HepG2 (cell line): Measurements from ENCODE around the gene ARHGDIA. TPM values are rescaled to one million over a fixed set of nuclear protein-coding genes. Genes with fewer than 3 reads are reported as not detected.

ENCODE experiments used
- HOXA7 ChIP-seq: sonication (generic); formaldehyde crosslinking; IDR thresholded peaks from 2 replicates; pipeline ENCODE4 v1.8.1; 2022; ENCODE audit warnings: mild to moderate bottlenecking, missing genetic modification reagents, moderate library complexity
- KMT2A ChIP-seq: sonication (generic); formaldehyde crosslinking; IDR thresholded peaks from 2 replicates; pipeline ENCODE4 v1.4.0; 2020; ENCODE audit warnings: missing genetic modification reagents
- MAF1 ChIP-seq: sonication (generic); formaldehyde crosslinking; IDR thresholded peaks from 2 replicates; pipeline ENCODE4 v1.5.0; 2020; ENCODE audit warnings: missing genetic modification reagents, borderline replicate concordance
- MED13 ChIP-seq: sonication (generic); formaldehyde crosslinking; IDR thresholded peaks from 2 replicates; pipeline ENCODE4 v1.5.0; 2020; ENCODE audit warnings: missing genetic modification reagents
- NRL ChIP-seq: sonication (generic); formaldehyde crosslinking; IDR thresholded peaks from 2 replicates; pipeline ENCODE4 v1.5.0; 2020; ENCODE audit warnings: missing genetic modification reagents, mild to moderate bottlenecking, moderate library complexity, borderline replicate concordance
- ONECUT2 ChIP-seq: sonication (generic); formaldehyde crosslinking; IDR thresholded peaks from 2 replicates; pipeline ENCODE4 v1.4.0; 2020; ENCODE audit warnings: missing genetic modification reagents
- PCBP2 ChIP-seq: fragments of 200-400 bp; formaldehyde crosslinking; optimal IDR thresholded peaks from 2 replicates; pipeline ENCODE3; 2018; ENCODE audit warnings: low read length, low read depth; ENCODE audit not compliant: poor library complexity, severe bottlenecking
- PTBP1 ChIP-seq: fragments of 200-400 bp; formaldehyde crosslinking; IDR thresholded peaks from 2 replicates; pipeline ENCODE4 v1.6.1; 2018; ENCODE audit warnings: low read length, low read depth; ENCODE audit not compliant: poor library complexity, severe bottlenecking
- RARG ChIP-seq: sonication (generic); formaldehyde crosslinking; IDR thresholded peaks from 2 replicates; pipeline ENCODE4 v1.4.0; 2020; ENCODE audit warnings: low read depth, mild to moderate bottlenecking, missing genetic modification reagents
- SALL1 ChIP-seq: sonication (generic); formaldehyde crosslinking; IDR thresholded peaks from 2 replicates; pipeline ENCODE4 v1.8.0; 2022; ENCODE audit warnings: mild to moderate bottlenecking, missing genetic modification reagents
- SMC3 ChIP-seq: IDR thresholded peaks from 2 replicates; pipeline ENCODE4 v1.6.1; 2011; ENCODE audit warnings: low read length, improper control_type of control experiment
- ZC3H13 ChIP-seq: sonication (generic); formaldehyde crosslinking; IDR thresholded peaks from 2 replicates; pipeline ENCODE4 v1.8.1; 2023; ENCODE audit warnings: mild to moderate bottlenecking, missing genetic modification reagents, moderate library complexity
- ZIK1 ChIP-seq: sonication (generic); formaldehyde crosslinking; IDR thresholded peaks from 2 replicates; pipeline ENCODE4 v1.5.0; 2020; ENCODE audit warnings: mild to moderate bottlenecking, low read depth, missing genetic modification reagents, borderline replicate concordance
- ZMAT3 ChIP-seq: sonication (generic); formaldehyde crosslinking; conservative IDR thresholded peaks from 2 replicates; pipeline ENCODE4 v1.7.0; 2021; ENCODE audit warnings: missing genetic modification reagents
- ZNF180 ChIP-seq: sonication (generic); formaldehyde crosslinking; IDR thresholded peaks from 2 replicates; pipeline ENCODE4 v1.4.0; 2020; ENCODE audit warnings: low read depth, missing genetic modification reagents, borderline replicate concordance
- ZNF256 ChIP-seq: sonication (generic); formaldehyde crosslinking; conservative IDR thresholded peaks from 2 replicates; pipeline ENCODE4 v1.4.0; 2020; ENCODE audit warnings: missing genetic modification reagents
- ZNF260 ChIP-seq: sonication (generic); formaldehyde crosslinking; IDR thresholded peaks from 2 replicates; pipeline ENCODE4 v1.4.0; 2020; ENCODE audit warnings: missing genetic modification reagents, low read depth, mild to moderate bottlenecking, borderline replicate concordance
- ZNF383 ChIP-seq: sonication (generic); formaldehyde crosslinking; IDR thresholded peaks from 2 replicates; pipeline ENCODE4 v1.4.0; 2020; ENCODE audit warnings: missing genetic modification reagents, mild to moderate bottlenecking, borderline replicate concordance
- ZNF562 ChIP-seq: sonication (generic); formaldehyde crosslinking; IDR thresholded peaks from 2 replicates; pipeline ENCODE4 v1.8.0; 2022; ENCODE audit warnings: missing genetic modification reagents, borderline replicate concordance
- ZSCAN9 ChIP-seq: IDR thresholded peaks from 2 replicates; pipeline ENCODE4 v1.6.1; 2016; ENCODE audit warnings: borderline replicate concordance
- polyA plus RNA-seq, 8 experiments: library from polyadenylated mRNA; depleted of rRNA in 3 of 8; stranded (reverse) in 7 of 8; unstranded in 1 of 8; fragments of >200 nt; fragmentation: Illumina TruSeq in 4 of 8; extraction: Trizol in 4 of 8; gene quantifications; 2 replicates each; pipeline versions ENCODE4 v1.2.1 to v1.2.3, GENCODE V29; 2011 to 2016; ENCODE audit warnings: low read depth in 4 of 8, missing spikeins in 1 of 8, mixed read lengths in 1 of 8; ENCODE audit not compliant: insufficient read depth in 1 of 8
- total RNA-seq, 5 experiments: library from RNA; depleted of rRNA; stranded (reverse); fragments of >200 nt; fragmentation: Illumina TruSeq; extraction: Trizol; gene quantifications; 2 replicates each; pipeline ENCODE4 v1.2.3, GENCODE V29; 2016; ENCODE audit warnings: low read depth in 1 of 5
- TF ChIP-seq, protein P1 (sequence below): IDR thresholded peaks from 2 replicates; pipeline ENCODE4 v1.6.1; 2016; ENCODE audit warnings: low read depth, missing genetic modification reagents, missing compliant biosample characterization
- TF ChIP-seq, protein P2 (sequence below), 2 experiments: fragments of 450-650 bp in 1 of 2; sonication (generic) in 1 of 2; formaldehyde crosslinking; IDR thresholded peaks; 2 replicates each; pipeline versions ENCODE4 v1.5.0 to v1.8.0; 2020 to 2022; ENCODE audit warnings: mild to moderate bottlenecking in 1 of 2, missing genetic modification reagents in 1 of 2
- TF ChIP-seq, protein P3 (sequence below): sonication (generic); formaldehyde crosslinking; IDR thresholded peaks from 2 replicates; pipeline ENCODE4 v1.9.0; 2021; ENCODE audit warnings: missing genetic modification reagents, borderline replicate concordance

The ARHGDIA gene
- total and polyA plus RNA-seq, 2 of the 13 experiments (the other 11 are each of a cell fraction or from before 2014, with no cell fraction given): 40.0 to 64.0 TPM

DNA sequence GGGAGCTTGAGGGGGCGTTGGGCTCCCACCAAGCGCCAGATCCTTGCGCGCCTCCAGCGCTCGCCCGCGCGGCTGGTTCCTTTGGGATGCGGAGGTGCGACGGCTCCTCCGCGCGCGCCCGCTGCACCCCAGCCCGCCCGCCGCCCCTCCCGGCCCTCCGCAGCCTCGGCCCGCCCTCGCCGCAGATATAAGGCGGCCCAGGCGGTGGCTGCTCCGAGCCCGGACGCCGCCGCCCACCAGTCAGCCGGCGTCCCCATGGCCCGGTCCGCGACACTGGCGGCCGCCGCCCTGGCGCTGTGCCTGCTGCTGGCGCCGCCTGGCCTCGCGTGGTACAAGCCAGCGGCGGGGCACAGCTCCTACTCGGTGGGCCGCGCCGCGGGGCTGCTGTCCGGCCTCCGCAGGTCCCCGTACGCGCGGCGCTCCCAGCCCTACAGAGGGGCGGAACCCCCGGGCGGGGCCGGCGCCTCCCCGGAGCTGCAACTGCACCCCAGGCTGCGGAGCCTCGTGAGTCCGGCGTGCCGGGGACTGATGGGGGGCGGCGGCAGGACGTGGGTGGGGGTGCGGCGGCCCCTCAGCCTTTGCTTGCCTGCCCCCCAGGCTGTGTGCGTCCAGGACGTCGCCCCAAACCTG, 31.0 kb upstream of the ARHGDIA start, which contains the start of gene NPB (continued):
- TF ChIP-seq RARG (no peak), ZNF562 (CRISPR knock-in tag) (no peak), ZNF180 (no peak), KMT2A (CRISPR knock-in tag) (no peak), NRL (CRISPR knock-in tag) (no peak), ZNF383 (peak; percentile 31; the same call in 1 of the 2 replicates), ZC3H13 (CRISPR knock-in tag) (no peak; the same call in 1 of the 2 replicates), ZNF260 (no peak), ONECUT2 (CRISPR knock-in tag) (no peak), SALL1 (CRISPR knock-in tag) (peak; percentile 27; the same call in 1 of the 2 replicates), MAF1 (CRISPR knock-in tag) (0 out of 2 replicates have a peak, but pooled peaks have one; percentile 53), SMC3 (no peak), ZMAT3 (CRISPR knock-in tag) (peak; percentile 41; the same call in 1 of the 2 replicates), MED13 (CRISPR knock-in tag) (no peak), PTBP1 (no peak), ZSCAN9 (no peak), PCBP2 (no peak), ZNF256 (CRISPR knock-in tag) (no peak), ZIK1 (CRISPR knock-in tag) (0 out of 2 replicates have a peak, but pooled peaks have one; percentile 37), HOXA7 (CRISPR knock-in tag) (no peak)
- TF ChIP-seq, protein P1, sequence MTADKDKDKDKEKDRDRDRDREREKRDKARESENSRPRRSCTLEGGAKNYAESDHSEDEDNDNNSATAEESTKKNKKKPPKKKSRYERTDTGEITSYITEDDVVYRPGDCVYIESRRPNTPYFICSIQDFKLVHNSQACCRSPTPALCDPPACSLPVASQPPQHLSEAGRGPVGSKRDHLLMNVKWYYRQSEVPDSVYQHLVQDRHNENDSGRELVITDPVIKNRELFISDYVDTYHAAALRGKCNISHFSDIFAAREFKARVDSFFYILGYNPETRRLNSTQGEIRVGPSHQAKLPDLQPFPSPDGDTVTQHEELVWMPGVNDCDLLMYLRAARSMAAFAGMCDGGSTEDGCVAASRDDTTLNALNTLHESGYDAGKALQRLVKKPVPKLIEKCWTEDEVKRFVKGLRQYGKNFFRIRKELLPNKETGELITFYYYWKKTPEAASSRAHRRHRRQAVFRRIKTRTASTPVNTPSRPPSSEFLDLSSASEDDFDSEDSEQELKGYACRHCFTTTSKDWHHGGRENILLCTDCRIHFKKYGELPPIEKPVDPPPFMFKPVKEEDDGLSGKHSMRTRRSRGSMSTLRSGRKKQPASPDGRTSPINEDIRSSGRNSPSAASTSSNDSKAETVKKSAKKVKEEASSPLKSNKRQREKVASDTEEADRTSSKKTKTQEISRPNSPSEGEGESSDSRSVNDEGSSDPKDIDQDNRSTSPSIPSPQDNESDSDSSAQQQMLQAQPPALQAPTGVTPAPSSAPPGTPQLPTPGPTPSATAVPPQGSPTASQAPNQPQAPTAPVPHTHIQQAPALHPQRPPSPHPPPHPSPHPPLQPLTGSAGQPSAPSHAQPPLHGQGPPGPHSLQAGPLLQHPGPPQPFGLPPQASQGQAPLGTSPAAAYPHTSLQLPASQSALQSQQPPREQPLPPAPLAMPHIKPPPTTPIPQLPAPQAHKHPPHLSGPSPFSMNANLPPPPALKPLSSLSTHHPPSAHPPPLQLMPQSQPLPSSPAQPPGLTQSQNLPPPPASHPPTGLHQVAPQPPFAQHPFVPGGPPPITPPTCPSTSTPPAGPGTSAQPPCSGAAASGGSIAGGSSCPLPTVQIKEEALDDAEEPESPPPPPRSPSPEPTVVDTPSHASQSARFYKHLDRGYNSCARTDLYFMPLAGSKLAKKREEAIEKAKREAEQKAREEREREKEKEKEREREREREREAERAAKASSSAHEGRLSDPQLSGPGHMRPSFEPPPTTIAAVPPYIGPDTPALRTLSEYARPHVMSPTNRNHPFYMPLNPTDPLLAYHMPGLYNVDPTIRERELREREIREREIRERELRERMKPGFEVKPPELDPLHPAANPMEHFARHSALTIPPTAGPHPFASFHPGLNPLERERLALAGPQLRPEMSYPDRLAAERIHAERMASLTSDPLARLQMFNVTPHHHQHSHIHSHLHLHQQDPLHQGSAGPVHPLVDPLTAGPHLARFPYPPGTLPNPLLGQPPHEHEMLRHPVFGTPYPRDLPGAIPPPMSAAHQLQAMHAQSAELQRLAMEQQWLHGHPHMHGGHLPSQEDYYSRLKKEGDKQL (CRISPR knock-in tag): no peak
- TF ChIP-seq, protein P2, sequence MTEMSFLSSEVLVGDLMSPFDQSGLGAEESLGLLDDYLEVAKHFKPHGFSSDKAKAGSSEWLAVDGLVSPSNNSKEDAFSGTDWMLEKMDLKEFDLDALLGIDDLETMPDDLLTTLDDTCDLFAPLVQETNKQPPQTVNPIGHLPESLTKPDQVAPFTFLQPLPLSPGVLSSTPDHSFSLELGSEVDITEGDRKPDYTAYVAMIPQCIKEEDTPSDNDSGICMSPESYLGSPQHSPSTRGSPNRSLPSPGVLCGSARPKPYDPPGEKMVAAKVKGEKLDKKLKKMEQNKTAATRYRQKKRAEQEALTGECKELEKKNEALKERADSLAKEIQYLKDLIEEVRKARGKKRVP (CRISPR knock-in tag; IDR thresholded peaks at IDR 0.05): 0 out of 4 replicates have a peak, but pooled peaks of 1 of the 2 experiments have one; percentile 24
- TF ChIP-seq, protein P3, sequence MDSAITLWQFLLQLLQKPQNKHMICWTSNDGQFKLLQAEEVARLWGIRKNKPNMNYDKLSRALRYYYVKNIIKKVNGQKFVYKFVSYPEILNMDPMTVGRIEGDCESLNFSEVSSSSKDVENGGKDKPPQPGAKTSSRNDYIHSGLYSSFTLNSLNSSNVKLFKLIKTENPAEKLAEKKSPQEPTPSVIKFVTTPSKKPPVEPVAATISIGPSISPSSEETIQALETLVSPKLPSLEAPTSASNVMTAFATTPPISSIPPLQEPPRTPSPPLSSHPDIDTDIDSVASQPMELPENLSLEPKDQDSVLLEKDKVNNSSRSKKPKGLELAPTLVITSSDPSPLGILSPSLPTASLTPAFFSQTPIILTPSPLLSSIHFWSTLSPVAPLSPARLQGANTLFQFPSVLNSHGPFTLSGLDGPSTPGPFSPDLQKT (CRISPR knock-in tag): no peak
